ENCODE results near the gene CNTNAP5.

Gene CNTNAP5

GRCh38 chr2:124798551-124798950, 773.5 kb downstream of the CNTNAP5 start:
- no peak for DNase-seq (ENCODE audit: low read depth in 2 of 2)

DNA sequence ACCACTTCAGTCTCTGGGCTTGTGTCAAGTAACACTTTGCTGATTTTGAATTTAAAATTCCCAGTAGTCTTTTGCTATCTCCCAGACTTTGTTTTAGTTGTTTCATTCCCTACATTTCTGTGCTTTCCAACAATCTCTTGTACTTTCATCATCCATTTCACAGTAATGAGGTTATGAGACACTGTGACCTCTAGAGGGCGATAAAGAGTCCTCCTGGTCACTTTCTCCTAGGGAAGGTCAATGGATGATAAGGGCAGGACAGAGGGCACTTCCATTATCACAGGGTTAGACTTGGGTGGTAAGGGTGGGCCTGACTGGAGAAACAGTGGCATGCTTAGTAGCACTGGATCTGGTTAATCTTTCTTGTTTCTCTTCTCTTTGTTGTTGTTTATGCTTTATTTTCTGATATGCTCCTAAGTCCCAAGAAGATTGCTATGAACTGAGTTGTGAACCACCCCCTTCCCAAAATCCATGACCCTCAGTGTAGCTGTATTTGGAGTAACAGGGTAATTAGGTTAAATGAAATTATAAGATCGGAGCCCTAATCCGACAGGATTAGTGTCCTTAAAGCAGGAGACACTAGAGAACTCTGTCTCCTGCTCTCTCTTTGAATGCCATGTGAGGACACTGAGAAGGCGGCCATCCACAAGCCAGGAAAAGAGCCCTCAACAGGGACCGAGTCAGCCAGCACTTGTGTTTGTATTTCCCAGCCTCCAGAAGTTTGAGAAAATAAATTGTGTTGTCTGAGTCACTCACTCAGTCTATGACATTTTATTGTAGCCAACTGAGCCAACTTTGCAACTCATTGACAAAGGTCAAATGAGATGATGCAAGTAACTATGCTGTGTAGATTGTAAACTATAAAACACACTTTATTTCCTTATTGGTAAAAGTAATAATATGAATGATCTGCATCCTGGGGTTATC, 779.2 kb downstream of the CNTNAP5 start:
- DNase-seq (ENCODE audit: low read depth in 2 of 2) = no peak

DNA sequence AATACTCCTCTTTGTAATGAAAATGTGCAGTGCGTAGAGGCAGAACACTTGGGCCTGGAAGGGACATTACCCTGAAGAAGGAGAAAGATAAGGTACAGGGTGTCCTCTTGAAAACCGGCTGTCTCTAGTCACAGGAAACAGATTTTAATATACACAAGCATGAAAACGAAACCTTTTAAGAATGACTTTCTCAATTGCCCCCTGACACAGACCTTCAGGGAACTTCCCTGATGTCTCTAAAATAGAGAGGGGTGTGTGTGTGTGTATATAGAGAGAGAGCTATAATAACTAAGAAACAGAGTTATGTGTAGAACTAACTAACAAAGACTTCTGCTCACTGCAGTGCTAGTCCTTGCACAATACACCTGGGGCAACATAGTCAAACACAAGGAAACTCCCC, 780.0 kb downstream of the CNTNAP5 start:
- no peak for DNase-seq (ENCODE audit: low read depth in 2 of 2)

GRCh38 chr2:124810132-124810531, 785.0 kb downstream of the CNTNAP5 start:
- DNase-seq (ENCODE audit: low read depth in 2 of 2) = no peak

- DNase-seq (ENCODE audit: low read depth in 2 of 2) = no peak
These were observed 790.1 kb downstream of the CNTNAP5 start for GRCh38 chr2:124814968-124815745.

GRCh38 chr2:124816007-124816406, 790.9 kb downstream of the CNTNAP5 start:
- no peak for DNase-seq (ENCODE audit: low read depth in 2 of 2)

DNA sequence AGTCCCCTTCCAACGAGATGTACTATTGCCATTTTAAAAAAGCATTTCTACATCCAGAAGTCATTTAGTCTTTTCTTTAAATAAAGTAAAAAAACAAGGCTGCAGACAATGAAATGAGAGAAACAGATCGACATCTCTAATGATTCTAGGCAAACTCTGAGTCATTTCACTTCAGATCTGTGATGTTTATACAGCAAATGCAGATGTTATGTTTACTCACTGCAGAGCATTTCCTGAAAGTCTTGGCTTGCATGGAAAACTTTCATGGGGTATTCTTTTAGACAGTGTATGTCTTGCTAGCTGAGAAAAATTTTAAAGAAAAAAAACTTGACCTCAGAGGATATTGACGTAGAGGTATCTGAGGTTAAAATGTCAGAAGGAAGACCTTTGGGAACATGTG, 797.4 kb downstream of the CNTNAP5 start:
- no peak for DNase-seq (ENCODE audit: low read depth in 2 of 2)

GRCh38 chr2:124824441-124824840, 799.4 kb downstream of the CNTNAP5 start:
- no peak for DNase-seq (ENCODE audit: low read depth in 2 of 2)

DNA sequence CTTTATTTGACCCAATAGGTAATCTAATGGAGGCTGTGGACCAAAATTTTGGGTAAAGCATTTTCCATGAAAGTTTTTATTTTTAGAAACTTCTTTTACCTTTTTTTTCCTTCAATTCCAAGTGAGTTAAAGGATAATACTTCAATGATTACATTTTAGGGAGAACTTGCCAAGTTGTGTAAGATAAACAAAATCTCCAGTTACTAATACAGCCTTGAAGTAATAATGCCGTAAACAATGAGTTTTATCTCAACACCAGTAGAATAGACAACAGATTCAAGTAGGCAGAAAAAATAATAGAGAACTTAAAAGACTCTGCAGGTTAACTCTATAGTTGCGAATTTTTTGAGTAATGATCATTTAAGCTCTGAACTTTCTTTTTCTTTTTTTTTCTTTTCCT, 807.4 kb downstream of the CNTNAP5 start:
- no peak for DNase-seq (ENCODE audit: low read depth in 2 of 2)

- no peak for DNase-seq (ENCODE audit: low read depth in 2 of 2)
These were observed 809.2 kb downstream of the CNTNAP5 start for GRCh38 chr2:124834331-124834730.

GRCh38 chr2:124835331-124835730, 810.2 kb downstream of the CNTNAP5 start:
- DNase-seq (ENCODE audit: low read depth in 2 of 2) = no peak

DNA sequence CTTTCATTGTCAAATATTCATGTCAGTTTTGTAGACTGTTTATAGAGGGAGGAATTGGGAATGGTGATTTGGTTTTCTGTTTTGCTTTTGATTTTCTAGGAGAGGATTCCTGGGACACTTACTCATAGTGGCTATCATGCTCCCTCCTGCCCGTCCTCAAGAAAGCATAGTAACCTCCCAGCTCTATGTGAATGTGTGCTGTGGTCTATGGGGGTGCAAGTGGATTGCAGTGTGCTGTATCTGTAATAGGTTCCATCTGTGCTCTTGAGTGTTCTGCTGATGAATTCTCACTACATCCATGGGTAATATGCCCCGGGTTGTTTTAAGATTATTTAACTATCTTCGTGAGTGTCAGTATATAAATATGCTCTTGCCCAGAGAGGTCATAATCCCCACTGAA, 811.3 kb downstream of the CNTNAP5 start:
- DNase-seq (ENCODE audit: low read depth in 2 of 2) = no peak

DNA sequence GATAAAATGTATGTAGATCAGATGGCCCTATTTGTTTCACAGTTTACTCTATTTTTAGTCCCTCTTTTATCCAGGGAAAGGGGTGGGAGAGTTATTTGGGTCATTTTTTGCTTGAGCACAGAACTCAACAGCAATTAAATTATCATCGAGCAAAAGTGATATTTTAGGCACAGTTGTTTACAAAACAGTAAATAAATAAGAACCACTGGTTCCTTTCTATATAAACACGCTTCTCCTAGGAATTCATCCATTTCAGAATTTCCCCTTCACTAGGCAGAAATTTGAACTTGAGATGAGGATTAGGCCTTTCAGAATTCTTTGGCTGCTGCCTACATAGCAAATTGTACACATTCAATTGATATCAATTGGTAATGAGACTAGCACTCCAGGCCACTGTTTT, 812.4 kb downstream of the CNTNAP5 start:
- no peak for DNase-seq (ENCODE audit: low read depth in 2 of 2)

- no peak for DNase-seq (ENCODE audit: low read depth in 2 of 2)
These were observed 813.3 kb downstream of the CNTNAP5 start for GRCh38 chr2:124838406-124838805.

- no peak for DNase-seq (ENCODE audit: low read depth in 2 of 2)
These were observed 842.2 kb downstream of the CNTNAP5 start for GRCh38 chr2:124867247-124867646.

DNA sequence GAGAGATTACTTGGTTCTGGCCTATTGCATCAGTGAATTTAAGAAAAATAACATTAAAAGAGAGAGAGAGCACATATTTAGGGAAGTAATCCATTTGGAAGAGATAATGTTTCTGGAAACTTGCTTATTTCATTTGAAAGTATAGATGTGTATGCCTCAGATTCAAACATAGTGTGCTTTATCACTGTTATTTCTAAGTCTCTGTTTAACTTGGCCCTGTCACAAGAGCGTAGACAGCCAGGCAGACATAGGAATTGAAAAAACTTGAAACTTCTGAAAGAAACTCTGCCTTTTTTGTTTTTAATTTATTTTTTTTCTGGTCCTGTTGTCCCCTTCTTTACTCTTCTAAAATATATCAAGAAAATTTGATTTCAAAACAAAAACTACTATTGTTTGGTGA, 849.1 kb downstream of the CNTNAP5 start:
- DNase-seq (ENCODE audit: low read depth in 2 of 2) = no peak

GRCh38 chr2:124874676-124875075, 849.6 kb downstream of the CNTNAP5 start:
- no peak for DNase-seq (ENCODE audit: low read depth in 2 of 2)

DNA sequence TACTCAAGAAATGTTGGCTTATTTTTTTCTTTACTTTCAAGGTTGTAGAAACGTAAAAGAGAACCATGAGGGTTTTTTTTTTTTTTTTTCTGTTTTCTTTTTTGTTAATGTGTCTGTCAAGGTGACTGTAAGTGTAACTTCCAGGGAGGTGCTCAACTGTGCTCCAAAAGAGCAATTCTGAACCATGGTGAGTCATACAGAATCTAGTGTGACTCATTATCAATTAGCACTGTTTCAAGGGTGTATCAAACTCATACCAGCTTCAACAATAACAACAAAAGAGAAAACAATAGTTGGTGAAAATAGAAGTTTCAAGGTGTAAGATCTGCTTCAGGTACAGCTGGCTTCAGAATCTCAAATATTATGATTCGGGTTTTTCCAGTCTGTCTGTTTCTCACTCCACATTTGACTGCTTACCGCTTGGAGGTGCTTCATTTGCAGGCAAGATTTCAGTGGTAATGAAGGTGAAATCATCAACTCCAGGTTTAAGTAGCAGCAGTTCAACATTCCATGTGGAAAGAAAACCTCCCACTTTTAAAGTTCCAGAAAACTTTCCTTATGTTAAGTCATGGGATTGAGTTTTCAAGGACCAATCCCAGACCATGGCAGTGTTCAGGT, 850.6 kb downstream of the CNTNAP5 start:
- DNase-seq (ENCODE audit: low read depth in 2 of 2) = no peak

DNA sequence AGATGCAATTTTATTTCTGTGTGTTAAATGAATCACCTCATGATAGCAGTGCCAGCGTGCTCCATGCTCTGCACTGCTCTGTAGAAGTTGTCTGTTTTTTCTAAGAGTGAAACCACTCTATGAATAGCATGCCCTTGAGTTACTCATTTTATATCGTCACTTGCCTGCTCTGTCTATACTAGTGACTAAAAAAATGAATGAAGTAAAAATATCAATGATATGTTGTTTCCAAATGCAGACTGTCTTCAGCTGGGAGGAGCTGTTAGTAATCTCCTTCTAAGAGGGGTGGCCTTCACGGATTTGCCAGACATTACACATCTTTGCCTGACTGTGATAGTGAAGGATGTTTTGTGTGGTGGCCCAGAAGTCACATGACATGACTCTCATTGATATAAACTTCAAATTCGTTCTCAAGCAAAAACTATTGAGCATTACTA, 852.1 kb downstream of the CNTNAP5 start:
- no peak for DNase-seq (ENCODE audit: low read depth in 2 of 2)

GRCh38 chr2:124879640-124880039, 854.6 kb downstream of the CNTNAP5 start:
- DNase-seq (ENCODE audit: low read depth in 2 of 2) = no peak

DNA sequence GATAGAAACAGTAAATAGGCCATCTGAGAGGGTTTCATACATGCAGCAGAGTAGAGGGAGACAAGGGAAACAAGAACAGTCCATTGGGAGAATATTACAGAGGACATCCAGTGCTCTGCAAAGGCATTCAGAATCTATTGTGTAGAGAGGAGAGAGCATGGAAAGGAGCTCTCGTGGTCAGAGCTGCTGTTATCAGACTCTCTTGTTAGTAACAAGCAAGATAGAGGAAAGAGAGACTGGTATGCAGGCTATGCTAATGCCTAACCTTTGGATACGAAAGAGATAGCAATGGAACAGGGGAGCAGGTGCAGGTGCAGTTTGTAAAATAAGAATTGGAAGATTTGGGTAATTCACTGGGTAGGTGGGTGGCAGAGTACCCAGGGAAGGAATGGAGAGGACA, 855.9 kb downstream of the CNTNAP5 start:
- no peak for DNase-seq (ENCODE audit: low read depth in 2 of 2)

- no peak for DNase-seq (ENCODE audit: low read depth in 2 of 2)
These were observed 857.3 kb downstream of the CNTNAP5 start for GRCh38 chr2:124882423-124882822.

Data from activated CD8-positive, alpha-beta memory T cell treated with anti-CD3 and anti-CD28 coated beads for 4 hours (primary cell).